Ramos (cell line): Measurements from ENCODE around the gene BICRA.

ENCODE experiments used
- in situ Hi-C: fragments of 300-500 bp; cut with MboI; formaldehyde crosslinking; loops from one replicate; pipeline ENCODE4 v1.14.3; 2022; ENCODE audit warnings: low sequenced_read_pairs; ENCODE audit not compliant: unreplicated experiment

Gene BICRA

DNA sequence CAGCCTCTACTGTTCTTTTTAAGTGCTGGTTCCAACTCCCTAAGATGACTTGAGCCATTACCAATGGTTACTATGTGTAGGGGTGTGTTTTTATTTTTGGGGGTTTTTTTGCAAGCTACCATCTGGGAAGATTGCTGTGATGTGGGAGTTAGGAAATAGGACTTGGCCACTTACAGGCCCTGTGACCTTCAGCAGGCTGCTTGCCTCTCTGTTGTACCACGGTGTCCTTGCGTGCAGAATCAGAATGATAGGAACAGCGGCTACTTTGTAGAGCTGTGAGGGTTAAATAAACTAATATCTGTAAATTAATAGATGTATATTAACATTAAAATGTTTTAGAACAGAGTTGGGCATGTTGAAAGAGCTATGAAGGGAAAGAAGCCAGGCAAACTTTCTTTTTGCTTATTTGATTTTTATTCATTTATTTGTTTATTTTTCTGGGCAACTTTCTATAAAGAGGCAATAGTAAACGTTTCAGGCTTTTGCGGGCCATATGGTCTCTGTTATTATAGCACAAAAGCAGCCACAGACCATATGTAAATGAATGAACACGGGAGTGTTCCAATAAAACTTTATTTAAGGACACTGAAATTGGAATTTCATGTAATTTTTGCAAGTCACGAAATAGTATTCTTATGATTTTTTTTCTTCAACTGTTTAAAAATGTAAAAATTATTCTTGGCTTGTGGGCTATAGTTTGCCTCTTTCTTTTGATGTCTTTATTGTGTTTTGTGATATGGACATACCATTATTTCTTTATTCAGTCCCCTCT, 77.9 kb downstream of the BICRA start:
- in situ Hi-C loops: no loop called here

DNA sequence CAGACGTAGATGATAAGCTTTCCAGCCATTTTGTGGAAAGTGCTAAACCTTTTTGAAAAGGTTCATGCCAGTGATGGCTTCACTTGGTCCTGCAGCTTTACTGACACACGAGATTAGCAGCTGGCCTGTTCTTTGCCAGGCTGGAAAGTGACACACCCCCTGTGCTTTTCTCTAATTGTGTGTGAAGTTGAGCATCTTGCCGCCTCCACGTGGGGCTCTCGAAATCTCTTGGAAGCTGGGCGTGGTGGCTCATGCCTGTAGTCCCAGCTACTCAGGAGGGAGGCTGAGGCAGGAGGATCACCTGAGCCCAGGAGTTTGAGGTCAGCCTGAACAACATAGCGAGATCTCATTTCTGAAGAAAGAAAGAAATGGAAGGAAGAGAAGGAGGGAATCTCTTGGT, 79.0 kb downstream of the BICRA start:
- in situ Hi-C loops: no loop called here

GRCh38 chr19:47691090-47691489, 82.2 kb downstream of the BICRA start:
- in situ Hi-C loops: loop anchor here (10.0 kb wide), 1 partner anchor 396 kb away; no protein-coding TSS in a partner anchor

- in situ Hi-C loops: loop anchor here (10.0 kb wide), 1 partner anchor 397 kb away; no protein-coding TSS in a partner anchor
Measured at GRCh38 chr19:47691782-47692181, 82.8 kb downstream of the BICRA start.

DNA sequence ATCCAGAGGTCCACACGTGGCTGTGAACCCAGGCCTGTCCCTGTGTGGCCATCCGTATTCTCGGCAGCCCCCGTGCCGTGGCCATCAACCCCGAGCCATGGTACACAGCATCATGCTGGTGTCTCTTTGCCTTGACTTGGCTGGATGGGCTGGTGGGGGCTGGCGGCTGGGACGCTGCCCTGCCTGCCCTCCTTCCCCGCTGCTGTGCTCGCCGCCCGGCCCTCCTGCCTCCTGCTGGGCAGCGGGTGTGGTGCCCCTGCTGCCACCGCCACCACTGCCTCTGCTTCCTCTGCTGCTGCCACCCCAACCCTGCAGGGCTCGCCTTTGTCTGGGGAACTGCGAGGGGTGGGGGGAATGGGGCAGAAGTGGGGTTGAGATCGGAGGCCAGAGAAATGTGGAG, 84.6 kb downstream of the BICRA start:
- in situ Hi-C loops: loop anchor here (10.0 kb wide), 1 partner anchor 399 kb away; no protein-coding TSS in a partner anchor

DNA sequence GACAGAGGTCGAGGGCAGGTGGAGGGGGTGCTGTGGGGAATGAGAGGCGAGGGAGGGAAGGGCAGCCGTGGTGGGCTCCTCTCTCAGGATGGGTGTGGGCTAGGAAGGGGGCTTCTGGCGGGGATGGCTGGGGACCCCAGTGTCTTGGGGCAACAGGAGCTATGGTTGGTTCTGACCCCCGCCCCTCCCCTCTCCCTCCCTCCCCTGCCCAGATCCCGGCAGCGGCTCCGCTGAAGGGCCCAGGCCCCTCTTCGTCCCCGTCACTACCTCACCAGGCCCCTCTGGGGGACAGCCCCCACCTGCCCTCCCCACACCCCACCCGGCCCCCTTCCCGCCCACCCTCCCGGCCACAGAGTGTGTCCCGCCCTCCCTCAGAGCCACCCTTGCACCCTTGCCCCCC, 85.0 kb downstream of the BICRA start:
- in situ Hi-C loops: loop anchor here (10.0 kb wide), 1 partner anchor 399 kb away; no protein-coding TSS in a partner anchor

- in situ Hi-C loops: loop anchor here (10.0 kb wide), 1 partner anchor 400 kb away; no protein-coding TSS in a partner anchor
Measured at GRCh38 chr19:47694466-47695273, 85.7 kb downstream of the BICRA start.

GRCh38 chr19:47695533-47696262, 86.8 kb downstream of the BICRA start:
- in situ Hi-C loops: loop anchor here (10.0 kb wide), 1 partner anchor 401 kb away; no protein-coding TSS in a partner anchor

- in situ Hi-C loops: loop anchor here (10.0 kb wide), 1 partner anchor 402 kb away; no protein-coding TSS in a partner anchor
Measured at GRCh38 chr19:47696635-47697034, 87.7 kb downstream of the BICRA start.

- in situ Hi-C loops: loop anchor here (10.0 kb wide), 1 partner anchor 403 kb away; no protein-coding TSS in a partner anchor
Measured at GRCh38 chr19:47697863-47698609, 89.1 kb downstream of the BICRA start.

GRCh38 chr19:47698631-47699359, 89.9 kb downstream of the BICRA start:
- in situ Hi-C loops: loop anchor here (10.0 kb wide), 1 partner anchor 404 kb away; no protein-coding TSS in a partner anchor

GRCh38 chr19:47699360-47699917, 90.5 kb downstream of the BICRA start:
- in situ Hi-C loops: loop anchor here (10.0 kb wide), 1 partner anchor 405 kb away; no protein-coding TSS in a partner anchor

GRCh38 chr19:47700934-47701716, 92.2 kb downstream of the BICRA start:
- in situ Hi-C loops: no loop called here

- in situ Hi-C loops: no loop called here
Measured at GRCh38 chr19:47701717-47702552, 93.0 kb downstream of the BICRA start.

DNA sequence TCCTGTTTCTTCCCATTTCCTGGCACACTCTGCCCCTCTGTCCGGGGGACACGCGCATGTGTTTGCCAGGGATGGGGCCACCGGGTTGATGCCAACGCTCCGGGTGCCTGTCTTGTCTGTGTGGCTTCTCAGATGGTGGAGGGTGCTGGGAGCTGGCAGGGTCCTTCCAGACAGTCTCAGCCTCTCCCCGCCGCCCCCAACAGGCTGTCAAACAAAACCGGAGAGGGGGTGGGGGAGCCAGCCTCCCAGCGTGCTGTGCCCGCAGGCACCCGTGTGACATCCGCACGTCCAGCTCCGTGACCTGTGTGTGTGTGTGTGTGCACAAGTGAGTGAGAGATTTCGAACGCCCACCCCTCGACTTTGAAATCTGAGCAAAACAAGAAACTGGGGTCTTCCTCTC, 93.7 kb downstream of the BICRA start:
- in situ Hi-C loops: no loop called here

GRCh38 chr19:47703301-47703700, 94.4 kb downstream of the BICRA start:
- in situ Hi-C loops: no loop called here

DNA sequence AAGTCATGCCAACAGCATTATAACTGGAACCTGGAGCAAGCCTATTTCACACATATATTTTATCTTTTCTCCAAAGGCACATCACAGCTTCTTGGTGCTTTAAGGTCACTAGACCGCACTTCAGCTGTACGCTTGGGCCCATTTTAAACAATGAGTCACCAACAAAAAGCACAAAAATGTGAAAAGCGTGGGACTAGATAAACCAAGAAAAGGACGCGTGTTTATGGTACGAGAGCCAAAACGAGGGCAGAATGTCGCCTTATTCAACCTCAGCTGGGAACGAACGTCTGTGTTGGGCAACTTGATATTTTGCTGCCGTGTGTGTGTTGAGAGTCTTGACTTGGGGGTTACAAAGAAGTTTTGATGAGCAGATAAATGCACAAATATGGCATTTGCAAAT, 95.1 kb downstream of the BICRA start:
- in situ Hi-C loops: no loop called here
